Measurements from ENCODE around the gene CLDN34.

DNA sequence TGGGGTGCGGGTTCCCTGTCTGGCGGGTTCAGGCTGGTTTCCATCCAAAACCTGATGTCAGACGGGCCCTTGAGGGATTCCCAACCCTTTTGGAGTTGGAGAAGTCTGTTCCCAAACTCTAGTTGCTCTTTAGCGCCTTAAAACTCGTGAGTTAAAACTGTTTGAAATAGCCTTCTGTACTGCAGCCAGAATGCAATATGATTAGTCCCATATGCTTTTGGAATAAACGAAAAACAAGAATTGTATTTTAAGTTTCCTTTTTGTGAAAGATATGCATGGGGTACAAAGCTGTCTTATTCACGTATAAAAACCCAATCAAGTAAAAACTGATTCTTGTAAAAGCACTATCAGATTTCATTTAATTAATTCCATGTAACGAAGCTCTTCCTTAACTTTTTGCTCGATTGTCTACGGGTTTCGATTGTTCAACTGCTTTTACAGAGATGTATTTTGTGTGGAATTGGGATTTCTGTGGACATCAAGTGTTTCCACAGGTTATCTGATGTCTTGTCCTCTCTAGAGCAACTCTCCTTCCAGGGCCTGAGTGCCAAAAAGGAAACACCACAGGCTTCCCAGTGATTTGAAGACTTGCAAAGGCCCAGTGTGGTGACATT is 49.5 kb downstream of the CLDN34 start:
- TF ChIP-seq POLR2A (IDR thresholded peaks at IDR 0.05) = no peak
- TF ChIP-seq, protein P1, sequence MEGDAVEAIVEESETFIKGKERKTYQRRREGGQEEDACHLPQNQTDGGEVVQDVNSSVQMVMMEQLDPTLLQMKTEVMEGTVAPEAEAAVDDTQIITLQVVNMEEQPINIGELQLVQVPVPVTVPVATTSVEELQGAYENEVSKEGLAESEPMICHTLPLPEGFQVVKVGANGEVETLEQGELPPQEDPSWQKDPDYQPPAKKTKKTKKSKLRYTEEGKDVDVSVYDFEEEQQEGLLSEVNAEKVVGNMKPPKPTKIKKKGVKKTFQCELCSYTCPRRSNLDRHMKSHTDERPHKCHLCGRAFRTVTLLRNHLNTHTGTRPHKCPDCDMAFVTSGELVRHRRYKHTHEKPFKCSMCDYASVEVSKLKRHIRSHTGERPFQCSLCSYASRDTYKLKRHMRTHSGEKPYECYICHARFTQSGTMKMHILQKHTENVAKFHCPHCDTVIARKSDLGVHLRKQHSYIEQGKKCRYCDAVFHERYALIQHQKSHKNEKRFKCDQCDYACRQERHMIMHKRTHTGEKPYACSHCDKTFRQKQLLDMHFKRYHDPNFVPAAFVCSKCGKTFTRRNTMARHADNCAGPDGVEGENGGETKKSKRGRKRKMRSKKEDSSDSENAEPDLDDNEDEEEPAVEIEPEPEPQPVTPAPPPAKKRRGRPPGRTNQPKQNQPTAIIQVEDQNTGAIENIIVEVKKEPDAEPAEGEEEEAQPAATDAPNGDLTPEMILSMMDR (IDR thresholded peaks at IDR 0.05) = no peak

Data from gastroesophageal sphincter (tissue), 3 donors.